ENCODE data around the gene AMZ1.

The AMZ1 gene

GRCh38 chr7:2660359-2661095 lies 27.5 kb upstream of the AMZ1 start:
- Histone ChIP-seq H3K4ac (ENCODE audit: low read depth, low read length) (no peak overlapping the region), H2BK120ac (ENCODE audit: low read depth, low read length) (no peak overlapping the region), H3K4me3 (ENCODE audit: low read length) (no peak overlapping the region)

GRCh38 chr7:2661096-2661449 lies 26.9 kb upstream of the AMZ1 start:
- Histone ChIP-seq H2BK120ac (ENCODE audit: low read depth, low read length) (no peak overlapping the region), H2BK5ac (ENCODE audit: low read length) (no peak overlapping the region), H3K79me1 (ENCODE audit: low read length) (no peaks in the 10 kb centered on the region), H3K79me2 (ENCODE audit: control insufficient read depth, insufficient read depth, low read length) (no peaks in the 10 kb centered on the region), H3K36me3 (ENCODE audit: control insufficient read depth, insufficient read depth, low read length) (peaks cover 14% of the 10 kb centered on the region), H3K56ac (ENCODE audit: low read length) (no peak overlapping the region), H3K18ac (ENCODE audit: low read length) (no peak overlapping the region), H3K4me3 (ENCODE audit: low read length) (no peak overlapping the region), H3K4me1 (ENCODE audit: control insufficient read depth, low read depth, low read length) (no peaks in the 10 kb centered on the region), H4K5ac (ENCODE audit: low read length) (no peak overlapping the region), H3K27ac (ENCODE audit: low read depth, low read length) (no peak overlapping the region), H3K23ac (ENCODE audit: low read length) (no peak overlapping the region), H3K9ac (ENCODE audit: low read length) (no peak overlapping the region), H3K4ac (ENCODE audit: low read depth, low read length) (no peak overlapping the region), H3K27me3 (ENCODE audit: insufficient read depth, low read length, poor library complexity) (no peaks in the 10 kb centered on the region), H2BK15ac (replicated peaks; ENCODE audit: low read depth) (no peak overlapping the region), H4K8ac (ENCODE audit: low read depth, low read length) (no peak overlapping the region), H2AK5ac (ENCODE audit: low read length) (no peak overlapping the region), H3K4me2 (ENCODE audit: low read length) (no peak overlapping the region)
- no CpG with 5 or more reads among the region's 10 CpGs for WGBS (ENCODE audit: extremely low coverage, insufficient coverage, low lambda C conversion rate)
- no peak for DNase-seq

More at GRCh38 chr7:2660359-2661095, 27.5 kb upstream of the AMZ1 start:
- Histone ChIP-seq H2AK5ac (ENCODE audit: low read length) (no peak overlapping the region), H3K56ac (ENCODE audit: low read length) (no peak overlapping the region), H3K4me2 (ENCODE audit: low read length) (no peak overlapping the region), H4K5ac (ENCODE audit: low read length) (no peak overlapping the region), H3K23ac (ENCODE audit: low read length) (no peak overlapping the region), H3K79me2 (ENCODE audit: control insufficient read depth, insufficient read depth, low read length) (no peaks in the 10 kb centered on the region), H3K36me3 (ENCODE audit: control insufficient read depth, insufficient read depth, low read length) (peaks cover 18% of the 10 kb centered on the region), H3K27me3 (ENCODE audit: insufficient read depth, low read length, poor library complexity) (no peaks in the 10 kb centered on the region), H4K8ac (ENCODE audit: low read depth, low read length) (no peak overlapping the region), H3K27ac (ENCODE audit: low read depth, low read length) (no peak overlapping the region), H2BK15ac (replicated peaks; ENCODE audit: low read depth) (no peak overlapping the region), H3K9ac (ENCODE audit: low read length) (no peak overlapping the region), H3K18ac (ENCODE audit: low read length) (no peak overlapping the region), H3K79me1 (ENCODE audit: low read length) (no peaks in the 10 kb centered on the region), H2BK5ac (ENCODE audit: low read length) (no peak overlapping the region), H3K4me1 (ENCODE audit: control insufficient read depth, low read depth, low read length) (no peaks in the 10 kb centered on the region)
- WGBS (ENCODE audit: extremely low coverage, insufficient coverage, low lambda C conversion rate) = no CpG with 5 or more reads among the region's 36 CpGs
- no peak for DNase-seq

GRCh38 chr7:2661602-2662272 lies 26.3 kb upstream of the AMZ1 start:
- no peak for DNase-seq

GRCh38 chr7:2662273-2663120 lies 25.5 kb upstream of the AMZ1 start:
- Histone ChIP-seq H4K8ac (ENCODE audit: low read depth, low read length) (no peak overlapping the region), H2BK5ac (ENCODE audit: low read length) (no peak overlapping the region), H3K4me1 (ENCODE audit: control insufficient read depth, low read depth, low read length) (no peaks in the 10 kb centered on the region), H3K23ac (ENCODE audit: low read length) (no peak overlapping the region), H2BK15ac (replicated peaks; ENCODE audit: low read depth) (no peak overlapping the region), H3K9ac (ENCODE audit: low read length) (no peak overlapping the region), H4K5ac (ENCODE audit: low read length) (no peak overlapping the region), H3K56ac (ENCODE audit: low read length) (no peak overlapping the region), H3K4me2 (ENCODE audit: low read length) (no peak overlapping the region), H3K4me3 (ENCODE audit: low read length) (no peak overlapping the region), H2BK120ac (ENCODE audit: low read depth, low read length) (no peak overlapping the region), H3K27me3 (ENCODE audit: insufficient read depth, low read length, poor library complexity) (no peaks in the 10 kb centered on the region), H3K79me2 (ENCODE audit: control insufficient read depth, insufficient read depth, low read length) (no peaks in the 10 kb centered on the region), H3K27ac (ENCODE audit: low read depth, low read length) (no peak overlapping the region), H2AK5ac (ENCODE audit: low read length) (no peak overlapping the region), H3K4ac (ENCODE audit: low read depth, low read length) (no peak overlapping the region), H3K36me3 (ENCODE audit: control insufficient read depth, insufficient read depth, low read length) (peaks cover 5% of the 10 kb centered on the region), H3K18ac (ENCODE audit: low read length) (no peak overlapping the region), H3K79me1 (ENCODE audit: low read length) (no peaks in the 10 kb centered on the region)
- no CpG with 5 or more reads among the region's 33 CpGs for WGBS (ENCODE audit: extremely low coverage, insufficient coverage, low lambda C conversion rate)
- DNase-seq = no peak

More at GRCh38 chr7:2661602-2662272, 26.3 kb upstream of the AMZ1 start:
- Histone ChIP-seq H4K5ac (ENCODE audit: low read length) (no peak overlapping the region), H3K79me1 (ENCODE audit: low read length) (no peaks in the 10 kb centered on the region), H3K4ac (ENCODE audit: low read depth, low read length) (no peak overlapping the region), H3K4me1 (ENCODE audit: control insufficient read depth, low read depth, low read length) (no peaks in the 10 kb centered on the region), H3K56ac (ENCODE audit: low read length) (no peak overlapping the region), H3K4me3 (ENCODE audit: low read length) (no peak overlapping the region), H3K18ac (ENCODE audit: low read length) (no peak overlapping the region), H2AK5ac (ENCODE audit: low read length) (no peak overlapping the region), H2BK5ac (ENCODE audit: low read length) (no peak overlapping the region), H2BK15ac (replicated peaks; ENCODE audit: low read depth) (no peak overlapping the region), H3K9ac (ENCODE audit: low read length) (no peak overlapping the region), H3K27me3 (ENCODE audit: insufficient read depth, low read length, poor library complexity) (no peaks in the 10 kb centered on the region), H3K79me2 (ENCODE audit: control insufficient read depth, insufficient read depth, low read length) (no peaks in the 10 kb centered on the region), H3K4me2 (ENCODE audit: low read length) (no peak overlapping the region), H3K27ac (ENCODE audit: low read depth, low read length) (no peak overlapping the region), H2BK120ac (ENCODE audit: low read depth, low read length) (no peak overlapping the region), H3K23ac (ENCODE audit: low read length) (no peak overlapping the region), H4K8ac (ENCODE audit: low read depth, low read length) (no peak overlapping the region), H3K36me3 (ENCODE audit: control insufficient read depth, insufficient read depth, low read length) (peaks cover 11% of the 10 kb centered on the region)
- no CpG with 5 or more reads among the region's 43 CpGs for WGBS (ENCODE audit: extremely low coverage, insufficient coverage, low lambda C conversion rate)

GRCh38 chr7:2663121-2663886 lies 24.7 kb upstream of the AMZ1 start:
- Histone ChIP-seq H3K4me3 (ENCODE audit: low read length) (no peak overlapping the region), H4K5ac (ENCODE audit: low read length) (no peak overlapping the region), H3K79me1 (ENCODE audit: low read length) (no peaks in the 10 kb centered on the region), H3K4ac (ENCODE audit: low read depth, low read length) (no peak overlapping the region), H2BK15ac (replicated peaks; ENCODE audit: low read depth) (no peak overlapping the region), H2BK5ac (ENCODE audit: low read length) (no peak overlapping the region), H2AK5ac (ENCODE audit: low read length) (no peak overlapping the region), H4K8ac (ENCODE audit: low read depth, low read length) (no peak overlapping the region), H3K9ac (ENCODE audit: low read length) (no peak overlapping the region), H3K56ac (ENCODE audit: low read length) (no peak overlapping the region), H2BK120ac (ENCODE audit: low read depth, low read length) (no peak overlapping the region), H3K4me1 (ENCODE audit: control insufficient read depth, low read depth, low read length) (no peaks in the 10 kb centered on the region), H3K4me2 (ENCODE audit: low read length) (no peak overlapping the region), H3K79me2 (ENCODE audit: control insufficient read depth, insufficient read depth, low read length) (no peaks in the 10 kb centered on the region), H3K36me3 (ENCODE audit: control insufficient read depth, insufficient read depth, low read length) (peaks cover 4% of the 10 kb centered on the region), H3K23ac (ENCODE audit: low read length) (no peak overlapping the region), H3K18ac (ENCODE audit: low read length) (no peak overlapping the region), H3K27ac (ENCODE audit: low read depth, low read length) (no peak overlapping the region), H3K27me3 (ENCODE audit: insufficient read depth, low read length, poor library complexity) (no peaks in the 10 kb centered on the region)
- no CpG with 5 or more reads among the region's 30 CpGs for WGBS (ENCODE audit: extremely low coverage, insufficient coverage, low lambda C conversion rate)
- no peak for DNase-seq
